ENCODE results near the gene SLC9A9. TPM values are rescaled to one million over a fixed set of nuclear protein-coding genes. Genes with fewer than 3 reads are reported as not detected.

Gene SLC9A9
- total and polyA plus RNA-seq, 10 of the 15 experiments (the other 5 are each of a cell fraction or from before 2014, with no cell fraction given): 3.5 to 14.2 (median 9.3) TPM

GRCh38 chr3:143244516-143245063 lies 603.7 kb downstream of the SLC9A9 start:
- ChIA-PET SMC1A (ENCODE audit: uncharacterized antibody, unreplicated experiment) (interaction anchor here (1.5 kb wide), 1 partner anchor 24 kb away, joined by 3 read pairs; no protein-coding TSS in a partner anchor), RAD21 (ENCODE audit: unreplicated experiment) (no interaction called here), CTCF (interaction anchor here (0.6 kb wide), 1 partner anchor 138 kb away, joined by 3 read pairs; no protein-coding TSS in a partner anchor), POLR2A (no interaction called here)
- no peaks in the 10 kb centered on the region for H4K20me1 ChIP-seq (ENCODE audit: control insufficient read depth, insufficient read depth)
- H3K27me3 ChIP-seq (replicated peaks in 1 of 2; ENCODE audit: control insufficient read depth in 2 of 2, insufficient read depth in 2 of 2, low read length in 1 of 2): no peaks in the 10 kb centered on the region
- no peaks in the 10 kb centered on the region; the same call in 2 of the 3 replicates for H3K9me3 ChIP-seq (replicated peaks; ENCODE audit: control insufficient read depth, insufficient read depth, low read length)
- no peak overlapping the region for H2AFZ ChIP-seq (ENCODE audit: control insufficient read depth, low read depth, low read length)
- TF ChIP-seq TCF3 (IDR thresholded peaks at IDR 0.05; ENCODE audit: borderline replicate concordance, insufficient read depth, low read depth, low read length) (no peak), NR2C2 (IDR thresholded peaks at IDR 0.05; ENCODE audit: borderline replicate concordance, control insufficient read depth, insufficient read length, low read depth) (no peak), NR2C1 (IDR thresholded peaks at IDR 0.05) (no peak), YY1 (IDR thresholded peaks at IDR 0.05; ENCODE audit: low read depth, low read length) (no peak), POLR2AphosphoS2 (IDR thresholded peaks at IDR 0.05; ENCODE audit: low read depth, low read length) (no peak), NKRF (conservative IDR thresholded peaks at IDR 0.05) (no peak), NR2F1 (conservative IDR thresholded peaks at IDR 0.05) (no peak), FOXK2 (IDR thresholded peaks at IDR 0.05) (no peak), CHD1 (IDR thresholded peaks at IDR 0.05; ENCODE audit: low read depth, low read length) (no peak), ZNF207 (IDR thresholded peaks at IDR 0.05; ENCODE audit: borderline replicate concordance) (no peak), TAF1 (IDR thresholded peaks at IDR 0.05; ENCODE audit: borderline replicate concordance, low read depth, low read length) (no peak), IRF3 (IDR thresholded peaks at IDR 0.05) (no peak), ZNF687 (IDR thresholded peaks at IDR 0.05) (no peak), ELK1 (IDR thresholded peaks at IDR 0.05; ENCODE audit: low read depth, low read length) (no peak), PKNOX1 (IDR thresholded peaks at IDR 0.05) (no peak)
- no peaks in the 10 kb centered on the region for H3K79me2 ChIP-seq (ENCODE audit: control insufficient read depth, insufficient read depth, low read length)
- intact Hi-C loops (cut with micrococcal nuclease; ENCODE audit: unreplicated experiment): no loop called here
- no peak for FAIRE-seq
- DNase-seq (ENCODE audit: low read depth, low spot score): no peak
- H3K4me2 ChIP-seq (ENCODE audit: control insufficient read depth, insufficient read depth): no peak overlapping the region
- H3K4me3 ChIP-seq: no peak overlapping the region
- H3K27ac ChIP-seq (ENCODE audit: control insufficient read depth, insufficient read depth): no peak overlapping the region
- 76% methylated on average over 9 of the region's 9 CpGs for WGBS (ENCODE audit: insufficient coverage, insufficient replicate concordance, low lambda C conversion rate, missing lambda C conversion rate)
- no TSS peak for BruUV-seq (replicated peaks)
- no peaks in the 10 kb centered on the region for H3K4me1 ChIP-seq (ENCODE audit: control insufficient read depth, insufficient read depth, low read length)
- H3K36me3 ChIP-seq (ENCODE audit: control insufficient read depth in 2 of 2, insufficient read depth in 2 of 2, low read length in 1 of 2): no peaks in the 10 kb centered on the region; a peak in 1 of 4 replicates
- ATAC-seq: no peak
- in situ Hi-C loops (cut with MboI): no loop called here
- no peak overlapping the region for H3K9ac ChIP-seq (ENCODE audit: control insufficient read depth, insufficient read depth, low read length)
